Measurements from ENCODE around the gene HIF3A.
"Not testable (repeated sequence)": the region's sequence is repeated elsewhere in the genome, so short reads cannot be mapped to it uniquely, and the experiment has no call there.

HIF3A gene

GRCh38 chr19:46309056-46309455 lies 12.2 kb downstream of the HIF3A start:
- H4K20me1 ChIP-seq (ENCODE audit: insufficient read depth, low read length) = no peaks in the 10 kb centered on the region
- peaks cover 43% of the 10 kb centered on the region for H3K27me3 ChIP-seq (replicated peaks; ENCODE audit: insufficient read depth, low read length)

DNA sequence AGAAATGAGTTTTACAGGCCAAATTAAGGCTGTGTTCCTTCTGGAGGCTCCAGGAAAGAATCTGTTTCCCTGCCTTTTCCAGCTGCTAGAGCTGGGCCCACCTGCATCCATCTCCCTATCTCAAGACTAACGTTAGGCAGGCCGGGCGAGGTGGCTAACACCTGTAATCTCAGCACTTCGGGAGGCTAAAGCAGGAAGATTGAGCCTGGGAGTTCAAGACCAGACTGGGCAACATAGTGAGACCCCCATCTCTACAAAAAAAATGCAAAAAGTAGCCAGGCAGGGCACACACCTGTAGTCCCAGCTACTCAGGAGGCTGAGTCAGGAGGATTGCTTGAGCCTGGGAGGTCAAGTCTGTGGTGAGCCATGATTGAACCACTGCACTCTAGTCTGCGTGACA lies 14.6 kb downstream of the HIF3A start:
- H3K36me3 ChIP-seq (replicated peaks; ENCODE audit: insufficient read depth, low read length) = no peaks in the 10 kb centered on the region
- no peaks in the 10 kb centered on the region for H3K79me2 ChIP-seq (ENCODE audit: low read length)
- no peaks in the 10 kb centered on the region for H4K20me1 ChIP-seq (ENCODE audit: insufficient read depth, low read length)
- no peak overlapping the region for H3K27ac ChIP-seq (ENCODE audit: low read length)
- no peak for DNase-seq
- H3K4me1 ChIP-seq (ENCODE audit: low read length) = no peaks in the 10 kb centered on the region
- TF ChIP-seq, protein P1, sequence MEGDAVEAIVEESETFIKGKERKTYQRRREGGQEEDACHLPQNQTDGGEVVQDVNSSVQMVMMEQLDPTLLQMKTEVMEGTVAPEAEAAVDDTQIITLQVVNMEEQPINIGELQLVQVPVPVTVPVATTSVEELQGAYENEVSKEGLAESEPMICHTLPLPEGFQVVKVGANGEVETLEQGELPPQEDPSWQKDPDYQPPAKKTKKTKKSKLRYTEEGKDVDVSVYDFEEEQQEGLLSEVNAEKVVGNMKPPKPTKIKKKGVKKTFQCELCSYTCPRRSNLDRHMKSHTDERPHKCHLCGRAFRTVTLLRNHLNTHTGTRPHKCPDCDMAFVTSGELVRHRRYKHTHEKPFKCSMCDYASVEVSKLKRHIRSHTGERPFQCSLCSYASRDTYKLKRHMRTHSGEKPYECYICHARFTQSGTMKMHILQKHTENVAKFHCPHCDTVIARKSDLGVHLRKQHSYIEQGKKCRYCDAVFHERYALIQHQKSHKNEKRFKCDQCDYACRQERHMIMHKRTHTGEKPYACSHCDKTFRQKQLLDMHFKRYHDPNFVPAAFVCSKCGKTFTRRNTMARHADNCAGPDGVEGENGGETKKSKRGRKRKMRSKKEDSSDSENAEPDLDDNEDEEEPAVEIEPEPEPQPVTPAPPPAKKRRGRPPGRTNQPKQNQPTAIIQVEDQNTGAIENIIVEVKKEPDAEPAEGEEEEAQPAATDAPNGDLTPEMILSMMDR (IDR thresholded peaks at IDR 0.05; ENCODE audit: low read length) = no peak
- no peak for TF ChIP-seq EZH2 (optimal IDR thresholded peaks at IDR 0.05; ENCODE audit: low read depth, low read length)
- no peak for TF ChIP-seq EZH2phosphoT487 (IDR thresholded peaks at IDR 0.05; ENCODE audit: low read length)
- peaks cover 38% of the 10 kb centered on the region for H3K27me3 ChIP-seq (replicated peaks; ENCODE audit: insufficient read depth, low read length)
- no peaks in the 10 kb centered on the region for H3K9me3 ChIP-seq (replicated peaks; ENCODE audit: insufficient read depth, low read length)
- no peaks in the 10 kb centered on the region for H3K9me2 ChIP-seq (replicated peaks; ENCODE audit: insufficient read depth, low read length)
- H3F3A ChIP-seq (ENCODE audit: insufficient read depth, low read length) = no peaks in the 10 kb centered on the region
- H3K4me2 ChIP-seq (ENCODE audit: low read depth, low read length) = no peak overlapping the region
- H2AFZ ChIP-seq (ENCODE audit: low read length) = no peak overlapping the region
- H3K4me3 ChIP-seq (ENCODE audit: low read length) = no peak overlapping the region
- no peak overlapping the region for H3K9ac ChIP-seq (ENCODE audit: low read length)

More at GRCh38 chr19:46309056-46309455, 12.2 kb downstream of the HIF3A start:
- Histone ChIP-seq H3F3A (ENCODE audit: insufficient read depth, low read length) (no peaks in the 10 kb centered on the region), H3K9ac (ENCODE audit: low read length) (no peak overlapping the region), H3K9me3 (replicated peaks; ENCODE audit: insufficient read depth, low read length) (no peaks in the 10 kb centered on the region), H3K36me3 (replicated peaks; ENCODE audit: insufficient read depth, low read length) (no peaks in the 10 kb centered on the region), H3K27ac (ENCODE audit: low read length) (no peak overlapping the region), H2AFZ (ENCODE audit: low read length) (no peak overlapping the region), H3K4me2 (ENCODE audit: low read depth, low read length) (no peak overlapping the region), H3K4me3 (ENCODE audit: low read length) (no peak overlapping the region), H3K4me1 (ENCODE audit: low read length) (no peaks in the 10 kb centered on the region), H3K79me2 (ENCODE audit: low read length) (no peaks in the 10 kb centered on the region), H3K9me2 (replicated peaks; ENCODE audit: insufficient read depth, low read length) (no peaks in the 10 kb centered on the region)
- no peak for TF ChIP-seq EZH2phosphoT487 (IDR thresholded peaks at IDR 0.05; ENCODE audit: low read length)
- TF ChIP-seq, protein P1 (IDR thresholded peaks at IDR 0.05; ENCODE audit: low read length) = no peak
- DNase-seq = no peak

GRCh38 chr19:46313540-46314469 lies 17.0 kb downstream of the HIF3A start:
- not testable (repeated sequence) for H3K9ac ChIP-seq (ENCODE audit: low read length); H4K20me1 ChIP-seq (ENCODE audit: insufficient read depth, low read length); H3K4me1 ChIP-seq (ENCODE audit: low read length); H3K9me2 ChIP-seq (replicated peaks; ENCODE audit: insufficient read depth, low read length); H3K27ac ChIP-seq (ENCODE audit: low read length); H3K4me3 ChIP-seq (ENCODE audit: low read length); DNase-seq; H3F3A ChIP-seq (ENCODE audit: insufficient read depth, low read length); H3K9me3 ChIP-seq (replicated peaks; ENCODE audit: insufficient read depth, low read length); H3K4me2 ChIP-seq (ENCODE audit: low read depth, low read length); H3K79me2 ChIP-seq (ENCODE audit: low read length); H2AFZ ChIP-seq (ENCODE audit: low read length); H3K36me3 ChIP-seq (replicated peaks; ENCODE audit: insufficient read depth, low read length)
- peaks cover 24% of the 10 kb centered on the region for H3K27me3 ChIP-seq (replicated peaks; ENCODE audit: insufficient read depth, low read length)

DNA sequence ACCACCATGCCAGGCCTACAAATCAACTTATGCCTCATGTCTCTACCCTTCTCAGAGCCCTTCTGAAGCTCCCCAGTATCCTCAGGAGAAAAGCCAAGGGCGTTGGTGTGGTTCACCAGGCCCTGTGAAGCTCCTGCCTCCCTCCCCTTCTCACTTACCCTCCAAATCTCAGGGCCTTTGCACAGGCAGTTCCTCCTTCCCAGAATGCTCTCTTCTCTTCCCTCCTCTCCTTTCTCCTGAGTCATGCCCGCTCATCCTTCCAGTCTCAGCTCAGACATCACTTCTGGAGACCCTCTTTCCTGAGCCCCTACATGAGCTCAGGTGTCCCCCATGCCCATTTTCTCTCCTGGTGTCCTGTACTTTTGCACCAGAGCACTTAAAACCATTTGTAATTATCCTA lies 20.5 kb downstream of the HIF3A start:
- Histone ChIP-seq H3K36me3 (replicated peaks; ENCODE audit: insufficient read depth, low read length) (no peaks in the 10 kb centered on the region), H3K79me2 (ENCODE audit: low read length) (no peaks in the 10 kb centered on the region), H3K27me3 (replicated peaks; ENCODE audit: insufficient read depth, low read length) (peaks cover 18% of the 10 kb centered on the region; the same call in 1 of the 2 replicates), H3K4me3 (ENCODE audit: low read length) (no peak overlapping the region), H3K4me2 (ENCODE audit: low read depth, low read length) (no peak overlapping the region), H3K4me1 (ENCODE audit: low read length) (no peaks in the 10 kb centered on the region), H2AFZ (ENCODE audit: low read length) (no peak overlapping the region), H3K9me2 (replicated peaks; ENCODE audit: insufficient read depth, low read length) (no peaks in the 10 kb centered on the region), H3K27ac (ENCODE audit: low read length) (no peak overlapping the region), H3K9me3 (replicated peaks; ENCODE audit: insufficient read depth, low read length) (no peaks in the 10 kb centered on the region), H3F3A (ENCODE audit: insufficient read depth, low read length) (no peaks in the 10 kb centered on the region), H3K9ac (ENCODE audit: low read length) (no peak overlapping the region), H4K20me1 (ENCODE audit: insufficient read depth, low read length) (no peaks in the 10 kb centered on the region)
- TF ChIP-seq, protein P1 (IDR thresholded peaks at IDR 0.05; ENCODE audit: low read length) = no peak
- TF ChIP-seq EZH2phosphoT487 (IDR thresholded peaks at IDR 0.05; ENCODE audit: low read length) (no peak), EZH2 (optimal IDR thresholded peaks at IDR 0.05; ENCODE audit: low read depth, low read length) (no peak)
- no peak for DNase-seq
